IPS-NIHi7 (cell line): ENCODE results near the gene HYI.
"Not testable (repeated sequence)": the region's sequence is repeated elsewhere in the genome, so short reads cannot be mapped to it uniquely, and the experiment has no call there.

ENCODE experiments used
- DNase-seq: peaks from one replicate; pipeline ENCODE4 v3.0.0; 2012; ENCODE audit warnings: mixed read lengths; ENCODE audit errors: extremely low spot score

HYI gene

DNA sequence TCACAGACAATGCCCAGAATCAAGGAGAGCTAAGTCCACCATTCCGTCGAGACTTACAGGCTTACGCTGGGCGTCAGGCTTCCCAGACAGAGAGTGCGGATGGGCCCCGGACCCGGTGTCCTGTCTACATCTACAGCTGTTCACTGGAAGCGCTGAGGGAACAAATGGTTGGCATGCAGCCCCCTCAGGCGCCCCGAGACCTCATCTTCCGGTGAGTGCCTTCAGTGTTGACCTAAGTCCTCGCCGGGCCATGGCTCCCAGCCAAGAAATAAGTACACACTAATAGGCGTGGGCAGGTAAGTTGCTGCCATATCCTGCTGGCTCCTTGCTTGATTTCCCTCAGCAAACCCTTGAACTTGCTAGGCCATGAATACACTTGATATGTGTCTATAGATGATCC is 26.2 kb downstream of the HYI start:
- DNase-seq: no peak

- no peak for DNase-seq
Measured at GRCh38 chr1:43426221-43426620, 27.5 kb downstream of the HYI start.

- no peak for DNase-seq
Measured at GRCh38 chr1:43425045-43425444, 28.7 kb downstream of the HYI start.

DNA sequence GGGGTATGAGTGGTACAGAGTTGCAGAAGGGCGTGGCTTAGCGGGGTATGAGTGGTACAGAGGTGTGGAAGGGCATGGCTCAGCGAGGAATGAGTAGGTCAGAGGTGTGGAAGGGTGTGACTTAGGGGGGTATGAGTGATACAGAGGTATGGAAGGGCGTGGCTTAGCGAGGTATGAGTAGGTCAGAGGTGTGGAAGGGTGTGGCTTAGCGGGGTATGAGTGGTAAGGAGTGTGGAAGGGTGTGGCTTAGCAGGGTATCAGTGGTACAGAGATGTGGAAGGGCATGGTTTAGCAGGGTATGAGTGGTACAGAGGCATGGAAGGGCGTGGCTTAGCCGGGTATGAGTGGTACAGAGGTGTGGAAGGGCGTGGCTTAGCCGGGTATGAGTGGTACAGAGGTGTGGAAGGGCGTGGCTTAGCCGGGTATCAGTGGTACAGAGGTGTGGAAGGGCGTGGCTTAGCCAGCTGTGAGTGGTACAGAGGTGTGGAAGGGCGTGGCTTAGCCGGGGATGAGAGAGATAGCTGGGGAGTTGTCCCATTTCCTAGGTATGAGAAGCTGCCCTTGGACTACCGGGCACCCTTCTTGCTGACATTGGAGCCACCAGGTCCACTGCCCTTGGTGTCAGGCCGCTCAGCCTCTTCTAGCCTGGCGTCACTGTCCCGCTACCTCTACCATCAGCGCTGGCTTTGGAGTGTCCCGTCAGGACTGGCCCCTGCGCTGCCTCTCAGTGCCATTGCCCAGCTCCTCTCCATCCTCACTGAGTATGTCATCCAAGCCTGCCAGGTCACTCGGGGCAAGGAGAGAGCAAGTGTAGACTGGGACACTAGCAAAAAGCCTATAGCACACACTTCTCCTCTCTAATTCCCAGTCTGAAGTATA is 29.8 kb downstream of the HYI start:
- DNase-seq: no peak

DNA sequence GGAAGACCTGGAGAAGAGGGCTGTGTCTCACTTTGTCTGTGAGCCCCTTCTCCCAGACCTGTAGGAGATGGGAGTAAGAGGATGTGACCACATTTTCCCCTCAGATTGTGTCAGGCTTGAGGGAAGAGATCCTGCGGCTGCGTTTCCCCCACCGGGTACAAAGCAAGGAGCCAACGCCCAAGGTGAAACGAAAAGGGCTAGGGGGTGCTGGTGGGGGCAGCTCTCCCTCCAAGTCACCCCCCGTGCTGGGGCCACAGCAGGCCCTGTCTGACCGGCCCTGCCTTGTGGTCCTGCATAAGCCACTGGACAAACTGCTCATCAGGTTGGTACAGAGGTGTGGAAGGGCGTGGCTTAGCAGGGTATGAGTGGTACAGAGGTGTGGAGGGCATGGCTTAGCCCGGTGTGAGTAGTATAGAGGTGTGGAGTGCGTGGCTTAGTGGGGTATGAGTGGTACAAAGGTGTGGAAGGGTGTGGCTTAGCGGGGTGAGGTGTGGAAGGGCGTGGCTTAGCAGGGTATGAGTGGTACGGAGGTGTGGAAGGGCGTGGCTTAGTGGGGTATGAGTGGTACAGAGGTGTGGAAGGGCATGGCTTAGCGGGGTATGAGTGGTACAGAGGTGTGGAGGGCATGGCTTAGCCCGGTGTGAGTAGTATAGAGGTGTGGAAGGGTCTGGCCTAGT is 30.6 kb downstream of the HYI start:
- DNase-seq: no peak

DNA sequence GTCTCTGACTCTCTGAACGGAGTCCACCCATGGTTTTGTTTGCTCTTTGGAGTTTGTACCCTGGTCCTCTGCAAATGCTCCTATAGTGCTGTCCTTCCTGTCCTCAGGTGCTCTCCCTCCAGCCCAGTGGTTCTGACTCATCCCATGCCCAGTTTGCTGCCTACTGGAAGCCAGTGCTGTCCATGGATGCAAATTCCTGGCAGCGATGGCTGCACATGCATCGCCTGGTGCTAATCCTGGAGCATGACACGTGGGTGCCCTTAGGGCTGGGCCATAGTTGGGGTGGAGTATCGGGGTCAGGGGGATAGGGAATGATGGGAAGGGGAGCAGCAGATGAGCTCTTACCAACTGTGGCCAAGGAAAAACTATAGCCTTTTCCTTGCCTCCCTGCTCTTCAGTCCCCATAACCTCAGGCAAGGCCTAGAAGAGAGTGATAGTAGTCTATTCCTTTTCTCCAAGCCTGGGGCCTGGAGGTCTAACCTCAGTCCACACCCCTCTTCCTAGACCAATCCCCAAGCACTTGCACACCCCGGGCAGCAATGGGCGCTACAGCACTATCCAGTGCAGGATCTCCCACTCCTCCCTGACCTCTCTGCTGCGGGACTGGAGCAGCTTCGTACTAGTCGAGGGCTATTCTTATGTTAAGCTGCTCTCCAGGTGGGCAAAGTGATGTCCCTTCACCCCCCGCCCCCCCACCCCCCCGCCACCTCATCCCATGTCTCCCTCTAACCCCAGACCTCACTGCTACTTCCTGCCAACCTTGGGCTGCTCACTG is 31.6 kb downstream of the HYI start:
- peak; percentile 69 for DNase-seq

DNA sequence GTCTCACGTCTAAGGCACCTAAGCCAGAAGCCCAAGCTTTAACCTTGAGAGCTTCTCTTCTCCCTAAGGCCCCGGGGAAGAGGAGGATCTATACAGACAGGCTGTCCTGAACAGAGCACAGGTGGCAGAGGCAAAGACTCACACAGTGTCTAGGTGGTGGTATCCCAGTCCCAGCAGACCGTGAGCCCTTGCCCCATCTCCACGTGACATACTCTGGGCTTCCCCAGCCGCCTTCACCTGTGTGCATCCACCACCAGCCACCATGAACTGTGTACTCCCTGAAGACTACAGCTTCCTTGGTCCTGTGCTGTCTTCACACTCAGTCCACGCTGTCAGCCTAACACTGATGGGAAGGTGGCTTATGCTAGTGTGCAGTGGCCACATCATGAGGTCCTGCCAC is 32.3 kb downstream of the HYI start:
- no peak for DNase-seq

DNA sequence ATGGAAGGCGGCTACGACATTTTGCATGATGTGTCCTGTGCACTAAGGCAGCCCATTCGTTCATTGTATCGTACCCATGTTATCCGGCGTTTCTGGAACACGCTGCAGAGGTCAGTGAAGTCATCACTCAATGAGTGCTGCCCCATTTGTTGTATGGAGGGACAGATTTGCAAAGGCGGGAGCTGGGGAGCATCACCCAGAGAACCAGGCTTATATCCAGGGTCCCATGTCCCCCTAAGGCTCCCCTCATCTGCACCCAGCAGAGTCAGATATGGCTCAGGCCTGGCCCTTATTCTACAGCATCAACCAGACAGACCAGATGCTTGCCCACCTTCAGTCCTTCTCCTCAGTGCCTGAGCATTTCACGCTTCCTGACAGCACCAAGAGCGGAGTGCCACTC is 32.9 kb downstream of the HYI start:
- no peak for DNase-seq

DNA sequence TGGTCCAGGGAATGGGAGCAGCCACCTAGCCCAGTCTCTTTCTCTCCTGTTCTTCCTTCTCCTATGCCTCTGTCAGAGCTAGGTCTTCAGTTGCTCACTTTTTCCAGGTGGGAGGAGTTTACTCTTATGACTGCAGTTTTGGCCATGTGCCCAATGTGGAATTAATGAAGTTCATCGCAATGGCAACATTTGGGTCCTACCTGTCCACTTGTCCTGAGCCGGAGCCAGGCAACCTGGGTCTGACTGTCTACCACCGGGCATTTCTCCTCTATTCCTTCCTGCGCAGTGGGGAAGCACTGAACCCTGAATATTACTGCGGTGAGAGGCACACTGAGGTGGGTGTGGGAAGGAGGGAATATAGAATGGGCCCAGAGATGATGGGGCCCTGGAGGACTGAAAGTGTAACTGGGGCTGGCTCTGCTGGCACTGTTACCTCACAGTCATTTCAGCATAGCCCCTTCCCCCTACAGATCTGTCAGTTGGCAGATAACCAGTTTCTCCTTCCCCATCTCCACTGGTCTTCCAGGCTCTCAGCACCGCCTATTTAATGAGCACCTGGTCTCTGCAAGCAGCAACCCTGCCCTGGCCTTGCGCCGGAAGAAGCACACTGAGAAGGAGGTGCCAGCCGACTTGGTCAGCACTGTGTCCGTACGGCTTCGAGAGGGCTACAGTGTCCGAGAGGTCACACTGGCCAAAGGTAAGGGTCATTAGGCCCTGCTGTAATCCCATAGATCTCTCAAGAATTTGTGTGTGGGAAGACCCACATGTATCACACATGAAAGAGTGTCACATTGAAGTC is 33.9 kb downstream of the HYI start:
- DNase-seq: no peak

DNA sequence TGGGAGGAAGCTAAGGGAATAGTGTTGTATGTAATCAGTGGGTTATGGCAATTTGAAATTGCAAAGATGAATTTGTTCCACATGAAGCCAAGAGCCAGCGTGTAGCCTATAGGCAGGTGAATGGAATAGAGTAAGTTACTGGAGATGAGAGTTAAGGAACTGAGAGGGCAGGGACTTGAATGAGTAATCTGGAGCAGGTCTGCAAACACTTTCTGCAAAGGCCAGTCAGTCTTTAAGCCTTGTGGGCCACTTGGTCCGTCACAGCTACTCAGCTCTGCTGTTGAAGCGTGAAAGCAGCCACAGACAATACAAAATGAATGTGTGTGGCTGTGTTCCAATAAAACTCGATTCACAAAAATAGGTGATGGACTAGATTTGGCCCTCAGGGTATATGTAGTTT is 34.9 kb downstream of the HYI start:
- no peak for DNase-seq

GRCh38 chr1:43415901-43416300 is 37.8 kb downstream of the HYI start:
- no peak for DNase-seq

DNA sequence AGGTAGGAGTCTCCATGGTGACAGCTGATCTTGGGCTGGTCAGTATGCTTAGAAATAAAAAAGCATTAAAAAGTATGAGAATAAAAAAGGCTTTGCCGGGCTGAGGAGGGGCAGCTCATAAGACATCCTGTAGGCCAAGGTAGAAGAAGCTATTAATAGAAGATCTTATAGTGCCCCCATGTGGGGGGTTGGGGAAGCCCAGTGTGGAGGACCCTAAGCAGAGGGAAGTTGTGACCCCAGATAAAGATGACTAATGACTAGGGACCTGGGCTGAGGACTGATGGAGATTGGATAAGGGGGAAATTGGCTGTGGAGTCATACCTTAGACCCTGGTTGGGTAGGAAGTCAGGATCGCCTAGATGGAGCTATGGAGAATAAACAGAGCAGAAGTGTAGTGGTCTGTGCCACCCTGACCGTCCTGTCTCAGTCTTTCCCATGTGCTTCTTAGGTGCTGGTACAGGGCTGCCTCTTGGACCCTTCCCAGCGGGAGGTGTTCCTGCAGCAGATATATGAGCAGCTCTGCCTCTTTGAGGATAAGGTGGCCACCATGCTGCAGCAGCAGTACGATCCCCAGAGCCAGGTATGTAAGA is 39.0 kb downstream of the HYI start:
- peak; percentile 81 for DNase-seq

DNA sequence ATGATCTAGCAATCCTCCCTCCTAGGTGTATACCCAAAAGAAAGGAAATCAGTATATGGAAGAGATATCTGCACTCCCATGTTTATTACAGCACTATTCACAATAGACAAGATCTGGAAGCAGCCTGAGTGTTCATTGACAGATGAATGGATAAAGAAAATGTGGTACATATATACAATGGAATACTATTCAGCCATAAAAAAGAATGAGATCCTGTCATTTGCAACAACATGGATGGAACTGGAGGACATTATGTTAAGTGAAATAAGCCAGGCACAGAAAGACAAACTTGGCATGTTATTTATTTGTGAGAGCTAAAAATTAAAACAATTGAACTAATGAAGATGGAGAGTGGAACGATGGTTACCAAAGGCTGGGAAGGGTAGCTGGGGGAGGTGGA is 40.3 kb downstream of the HYI start:
- DNase-seq: not testable (repeated sequence)

- no peak for DNase-seq
Measured at GRCh38 chr1:43410571-43410970, 43.2 kb downstream of the HYI start.

DNA sequence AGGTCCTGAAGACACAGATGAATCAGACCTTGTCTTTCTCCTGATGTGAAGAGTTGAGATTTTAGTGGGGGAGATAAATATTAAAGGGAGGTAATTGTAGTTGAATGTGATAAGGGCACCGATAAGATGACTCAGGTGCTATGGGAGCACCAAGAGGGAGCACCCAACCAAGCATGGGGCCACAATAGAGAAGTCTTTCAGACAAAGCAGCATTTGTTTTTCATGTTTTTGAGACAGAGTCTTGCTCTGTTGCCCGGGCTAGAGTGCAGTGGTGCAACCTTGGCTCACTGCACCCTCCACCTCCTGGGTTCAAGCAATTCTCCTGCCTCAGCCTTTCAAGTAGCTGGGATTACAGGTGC is 47.9 kb downstream of the HYI start:
- DNase-seq: no peak

DNA sequence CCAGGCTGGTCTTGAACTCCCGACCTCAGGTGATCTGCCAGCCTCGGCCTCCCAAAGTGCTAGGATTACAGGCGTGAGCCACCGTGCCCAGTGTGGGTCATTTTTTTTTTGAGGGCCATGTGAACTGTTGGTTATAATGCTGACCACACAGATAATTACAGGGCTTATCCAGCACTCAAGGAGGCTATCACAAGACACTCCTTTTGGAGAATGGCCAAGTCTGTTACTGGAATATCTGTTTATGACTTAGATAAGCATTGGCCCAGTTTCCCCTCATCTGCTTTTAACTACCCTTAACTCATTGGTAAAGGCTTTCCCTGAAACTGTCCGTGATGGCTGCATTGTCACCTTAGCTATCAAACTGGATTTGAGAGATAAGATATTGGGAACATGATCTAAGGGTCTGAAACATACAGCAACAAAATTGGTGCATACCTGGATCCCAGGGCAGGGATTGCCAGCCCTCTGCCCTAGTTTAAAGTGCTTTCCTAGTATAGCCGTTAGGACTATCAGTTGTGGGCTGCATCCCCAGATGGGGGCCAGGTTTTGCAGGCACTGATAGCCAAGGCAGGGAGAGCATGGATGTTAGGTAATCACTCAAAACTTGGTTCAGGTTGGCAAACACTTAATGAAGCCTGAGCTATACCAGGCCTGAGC is 48.4 kb downstream of the HYI start:
- DNase-seq: no peak

GRCh38 chr1:43404353-43404752 is 49.4 kb downstream of the HYI start:
- DNase-seq: no peak

DNA sequence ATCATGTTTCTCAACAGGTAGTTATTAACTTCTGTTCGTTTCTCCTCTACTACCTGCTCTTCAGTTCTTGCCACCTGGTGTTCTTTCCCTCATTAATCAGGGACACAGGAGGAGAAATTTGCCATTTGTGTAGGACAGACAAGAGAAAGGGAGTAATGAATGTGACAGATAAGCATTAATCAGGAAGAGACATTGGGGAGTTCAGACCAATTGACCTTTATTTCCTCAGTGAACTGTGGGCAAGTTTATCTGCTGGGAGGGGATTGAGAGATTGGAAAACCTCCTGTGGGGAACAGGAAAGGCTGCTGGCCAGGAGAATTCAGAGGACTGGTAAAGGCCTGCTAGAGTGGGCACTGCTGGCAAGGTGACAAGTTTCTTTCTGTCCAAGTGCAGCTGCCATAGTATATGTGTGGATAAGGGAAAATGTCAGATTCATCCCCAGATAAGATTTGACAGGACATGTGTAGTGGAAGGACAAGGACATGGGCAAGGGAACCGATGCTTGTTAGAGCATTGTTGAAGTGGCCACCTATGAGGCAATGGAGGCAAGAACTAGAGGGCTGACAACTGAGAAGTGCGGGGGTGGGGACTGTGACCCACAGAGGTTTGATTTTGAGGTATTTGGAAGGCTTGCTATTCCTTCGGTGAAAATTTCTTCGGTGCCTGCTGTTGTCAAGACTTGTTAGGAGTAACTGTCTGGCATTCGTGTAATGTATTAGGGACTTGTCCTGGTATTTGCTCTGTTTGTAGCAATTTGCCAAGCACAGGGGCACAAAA is 51.5 kb downstream of the HYI start:
- no peak for DNase-seq
